Keratinocyte (primary cell): ENCODE results near the gene TPM1. TPM values are rescaled to one million over a fixed set of nuclear protein-coding genes. Genes with fewer than 3 reads are reported as not detected.

ENCODE experiments used
- DNase-seq: peaks from one replicate; pipeline ENCODE4 v3.0.0-alpha.2; 2011; ENCODE audit warnings: low read depth, missing footprints, low spot score
- FAIRE-seq: peaks from 2 replicates; lab custom pipeline; 2011; peaks lifted over from hg19 to GRCh38; lab: Jason Lieb, UNC
- H2AFZ ChIP-seq: 2 replicates; pipeline ENCODE4 v1.6.0; 2012; ENCODE audit warnings: low read length, control low read depth, inconsistent platforms; ENCODE audit not compliant: control insufficient read depth
- H3K27ac ChIP-seq: 2 replicates; pipeline ENCODE4 v1.5.1; 2011; ENCODE audit warnings: low read length; ENCODE audit not compliant: control insufficient read depth, insufficient read depth
- H3K27me3 ChIP-seq: 3 replicates; pipeline ENCODE4 v1.6.0; 2011; ENCODE audit warnings: low read length; ENCODE audit not compliant: control insufficient read depth, insufficient read depth; ENCODE audit errors: extremely low read depth
- H3K36me3 ChIP-seq, 2 experiments: 2 replicates in 1 of 2; 3 replicates in 1 of 2; pipeline ENCODE4 v1.5.1; 2011; ENCODE audit warnings: low read length in 2 of 2, mild to moderate bottlenecking in 1 of 2; ENCODE audit not compliant: control insufficient read depth in 2 of 2, insufficient read depth in 2 of 2; ENCODE audit errors: extremely low read depth in 1 of 2
- H3K4me1 ChIP-seq: 3 replicates; pipeline ENCODE4 v1.5.1; 2011; ENCODE audit warnings: low read length; ENCODE audit not compliant: control insufficient read depth, insufficient read depth; ENCODE audit errors: extremely low read depth
- H3K4me2 ChIP-seq: 3 replicates; pipeline ENCODE4 v1.6.0; 2011; ENCODE audit warnings: low read depth, low read length; ENCODE audit not compliant: control insufficient read depth, insufficient read depth; ENCODE audit errors: extremely low read depth
- H3K4me3 ChIP-seq, 3 experiments: fragments of 200-600 bp in 1 of 3; sonication (generic) in 1 of 3; 2 replicates in 2 of 3; 3 replicates in 1 of 3; pipeline ENCODE4 v1.5.1; 2011 to 2016; ENCODE audit warnings: low read length in 3 of 3, mild to moderate bottlenecking in 3 of 3, control low read depth in 2 of 3, inconsistent platforms in 1 of 3, low read depth in 1 of 3, mixed read lengths in 1 of 3, mixed run types in 1 of 3, moderate library complexity in 1 of 3; ENCODE audit not compliant: control insufficient read depth in 2 of 3, insufficient read depth in 2 of 3; ENCODE audit errors: extremely low read depth in 1 of 3
- H3K79me2 ChIP-seq: 2 replicates; pipeline ENCODE4 v1.6.0; 2012; ENCODE audit warnings: low read length; ENCODE audit not compliant: control insufficient read depth, insufficient read depth
- H3K9ac ChIP-seq: 3 replicates; pipeline ENCODE4 v1.6.0; 2011; ENCODE audit warnings: low read length; ENCODE audit not compliant: control insufficient read depth, insufficient read depth; ENCODE audit errors: extremely low read depth
- H3K9me1 ChIP-seq: 3 replicates; pipeline ENCODE4 v1.6.0; 2011; ENCODE audit warnings: low read length; ENCODE audit not compliant: control insufficient read depth, insufficient read depth; ENCODE audit errors: extremely low read depth
- H3K9me3 ChIP-seq: 2 replicates; pipeline ENCODE4 v1.5.1; 2012; ENCODE audit warnings: low read depth, low read length; ENCODE audit not compliant: control insufficient read depth
- H4K20me1 ChIP-seq: 3 replicates; pipeline ENCODE4 v1.6.0; 2011; ENCODE audit warnings: low read length; ENCODE audit not compliant: control insufficient read depth, insufficient read depth; ENCODE audit errors: extremely low read depth
- EZH2 ChIP-seq: IDR thresholded peaks from one replicate; pipeline ENCODE4 v1.6.1; 2012; ENCODE audit warnings: inconsistent platforms, mild to moderate bottlenecking, low read length, moderate library complexity
- dilution Hi-C: fragments of 300-500 bp; cut with MboI; formaldehyde crosslinking; loops from one replicate; pipeline ENCODE4 v1.7.0; 2020; ENCODE audit warnings: low sequenced_read_pairs; ENCODE audit not compliant: extremely low pct_ligation_motif_present
- polyA plus RNA-seq, 5 experiments: library from polyadenylated mRNA; depleted of rRNA in 3 of 5; stranded (reverse) in 3 of 5; stranded (forward) in 1 of 5; unstranded in 1 of 5; fragments of >200 nt; gene quantifications; 1 replicate in 1 of 5; 2 replicates in 3 of 5; 3 replicates in 1 of 5; pipeline versions ENCODE4 v1.2.1 to v1.2.3, GENCODE V29; 2011 to 2012; ENCODE audit warnings: missing spikeins in 2 of 5, low read depth in 1 of 5, low replicate concordance in 1 of 5
- TF ChIP-seq, protein P1 (sequence below), 3 experiments: IDR thresholded peaks in 1 of 3; conservative IDR thresholded peaks in 1 of 3; optimal IDR thresholded peaks in 1 of 3; 2 replicates in 2 of 3; 3 replicates in 1 of 3; pipeline versions ENCODE3 to v1.5.1; 2011; ENCODE audit warnings: low read length in 3 of 3, mild to moderate bottlenecking in 3 of 3, moderate library complexity in 2 of 3, control low read depth in 1 of 3, inconsistent platforms in 1 of 3; ENCODE audit not compliant: insufficient read depth in 2 of 3; ENCODE audit errors: extremely low read depth in 1 of 3

TPM1 gene
- polyA plus RNA-seq, 1 donor (not counting 4 experiments of a cell fraction or from before 2014, with no cell fraction given), result 370 TPM

DNA sequence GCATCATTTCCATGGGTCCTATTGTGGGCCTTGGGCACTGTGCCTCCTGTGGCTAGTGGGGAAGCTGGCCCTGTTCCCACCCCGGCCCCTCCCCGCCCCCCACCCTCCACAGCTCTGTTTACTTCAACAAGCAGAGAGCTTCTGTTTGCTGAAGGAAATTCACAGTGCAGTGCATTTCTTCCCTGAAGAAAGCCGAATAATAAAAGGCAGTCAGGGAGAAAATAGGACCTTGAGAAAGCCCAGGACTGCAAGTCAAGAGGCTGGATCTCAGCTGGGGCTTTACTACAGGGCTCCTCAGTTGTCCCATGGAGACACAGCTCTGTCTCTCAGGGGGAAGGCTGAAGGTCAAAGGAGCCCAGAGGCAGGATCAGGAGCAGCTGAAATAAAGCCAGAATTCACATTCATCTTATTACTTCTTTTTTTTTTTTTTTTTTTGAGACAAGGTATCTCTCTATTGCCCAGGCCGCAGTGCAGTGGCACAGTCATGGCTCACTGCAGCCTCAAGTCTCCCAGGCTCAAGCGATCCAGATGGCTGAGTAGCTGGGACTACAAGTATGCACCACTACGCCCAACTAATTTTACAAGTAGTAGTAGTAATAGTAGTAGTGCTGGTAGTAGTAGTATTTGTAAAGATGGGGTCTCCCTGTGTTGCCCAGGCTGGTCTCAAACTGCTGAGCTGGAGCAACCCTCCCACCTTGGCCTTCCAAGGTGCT is 46.1 kb downstream of the TPM1 start:
- H3K9me1 ChIP-seq, result no peaks in the 10 kb centered on the region
- dilution Hi-C loops, result no loop called here
- no peak overlapping the region for H3K27ac ChIP-seq
- TF ChIP-seq EZH2, result no peak
- TF ChIP-seq, protein P1, sequence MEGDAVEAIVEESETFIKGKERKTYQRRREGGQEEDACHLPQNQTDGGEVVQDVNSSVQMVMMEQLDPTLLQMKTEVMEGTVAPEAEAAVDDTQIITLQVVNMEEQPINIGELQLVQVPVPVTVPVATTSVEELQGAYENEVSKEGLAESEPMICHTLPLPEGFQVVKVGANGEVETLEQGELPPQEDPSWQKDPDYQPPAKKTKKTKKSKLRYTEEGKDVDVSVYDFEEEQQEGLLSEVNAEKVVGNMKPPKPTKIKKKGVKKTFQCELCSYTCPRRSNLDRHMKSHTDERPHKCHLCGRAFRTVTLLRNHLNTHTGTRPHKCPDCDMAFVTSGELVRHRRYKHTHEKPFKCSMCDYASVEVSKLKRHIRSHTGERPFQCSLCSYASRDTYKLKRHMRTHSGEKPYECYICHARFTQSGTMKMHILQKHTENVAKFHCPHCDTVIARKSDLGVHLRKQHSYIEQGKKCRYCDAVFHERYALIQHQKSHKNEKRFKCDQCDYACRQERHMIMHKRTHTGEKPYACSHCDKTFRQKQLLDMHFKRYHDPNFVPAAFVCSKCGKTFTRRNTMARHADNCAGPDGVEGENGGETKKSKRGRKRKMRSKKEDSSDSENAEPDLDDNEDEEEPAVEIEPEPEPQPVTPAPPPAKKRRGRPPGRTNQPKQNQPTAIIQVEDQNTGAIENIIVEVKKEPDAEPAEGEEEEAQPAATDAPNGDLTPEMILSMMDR (optimal IDR thresholded peaks at IDR 0.05 in 1 of 3, IDR thresholded peaks at IDR 0.05 in 1 of 3, conservative IDR thresholded peaks at IDR 0.05 in 1 of 3; ENCODE audit: extremely low read depth in 1 of 3, insufficient read depth in 2 of 3, low read length in 3 of 3), result no peak
- H3K79me2 ChIP-seq, result no peaks in the 10 kb centered on the region
- no peaks in the 10 kb centered on the region for H3K27me3 ChIP-seq
- H3K4me2 ChIP-seq, result no peak overlapping the region
- H3K4me1 ChIP-seq, result no peaks in the 10 kb centered on the region
- DNase-seq (no peak), FAIRE-seq (no peak)
- H3K9me3 ChIP-seq, result no peaks in the 10 kb centered on the region
- no peak overlapping the region for H3K9ac ChIP-seq
- no peak overlapping the region for H2AFZ ChIP-seq
- no peak overlapping the region for H3K4me3 ChIP-seq
- no peaks in the 10 kb centered on the region for H4K20me1 ChIP-seq
- H3K36me3 ChIP-seq, result no peaks in the 10 kb centered on the region

DNA sequence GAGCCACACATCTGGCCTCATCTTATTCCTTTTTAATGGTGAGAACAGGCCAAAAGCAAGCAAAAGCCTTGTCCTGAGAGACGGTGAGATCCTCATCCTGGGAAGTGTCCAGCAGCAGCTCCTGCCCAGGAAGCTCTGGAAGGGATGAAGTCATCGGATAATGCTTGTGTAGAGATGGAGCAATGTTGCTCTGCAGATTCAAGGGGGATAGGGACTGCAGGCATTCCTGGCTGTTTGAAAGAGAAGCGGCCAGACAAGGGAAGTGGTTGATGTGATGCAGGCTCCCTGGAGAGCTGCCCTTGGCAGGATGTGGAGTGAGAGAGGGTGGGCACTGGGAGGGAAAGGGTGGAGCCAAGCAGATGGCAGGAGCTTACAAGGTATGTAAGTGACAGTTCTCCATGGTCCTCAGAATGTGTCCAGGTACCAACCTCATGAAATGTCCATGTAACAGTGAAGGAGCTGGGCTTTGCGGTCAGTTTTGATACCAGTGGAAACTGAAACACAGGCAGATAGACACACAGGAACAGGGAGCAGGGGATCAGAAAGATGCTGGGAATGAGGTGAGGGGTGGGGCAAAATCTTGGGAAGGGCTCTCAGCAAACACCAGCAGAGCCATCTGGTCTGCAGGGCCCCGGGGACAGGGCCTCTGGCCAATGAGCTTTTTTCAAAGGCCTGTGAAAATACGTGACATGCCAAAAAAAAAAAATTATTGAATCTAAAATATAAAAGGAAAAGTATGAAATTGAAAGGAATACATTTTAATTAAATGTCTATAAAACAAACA is 46.9 kb downstream of the TPM1 start:
- dilution Hi-C loops, result no loop called here
- H3K36me3 ChIP-seq, result no peaks in the 10 kb centered on the region
- H3K4me3 ChIP-seq, result no peak overlapping the region
- TF ChIP-seq, protein P1 (optimal IDR thresholded peaks at IDR 0.05 in 1 of 3, IDR thresholded peaks at IDR 0.05 in 1 of 3, conservative IDR thresholded peaks at IDR 0.05 in 1 of 3; ENCODE audit: extremely low read depth in 1 of 3, insufficient read depth in 2 of 3, low read length in 3 of 3), result no peak
- no peak for TF ChIP-seq EZH2
- FAIRE-seq (no peak), DNase-seq (no peak)
- no peak overlapping the region for H2AFZ ChIP-seq
- no peak overlapping the region for H3K9ac ChIP-seq
- no peaks in the 10 kb centered on the region for H4K20me1 ChIP-seq
- no peaks in the 10 kb centered on the region for H3K9me1 ChIP-seq
- no peaks in the 10 kb centered on the region for H3K4me1 ChIP-seq
- no peaks in the 10 kb centered on the region for H3K9me3 ChIP-seq
- H3K27ac ChIP-seq, result no peak overlapping the region
- H3K4me2 ChIP-seq, result no peak overlapping the region
- no peaks in the 10 kb centered on the region for H3K27me3 ChIP-seq
- no peaks in the 10 kb centered on the region for H3K79me2 ChIP-seq
